Measurements from ENCODE around the gene AATK. TPM values are rescaled to one million over a fixed set of nuclear protein-coding genes. Genes with fewer than 3 reads are reported as not detected.

The AATK gene
- total RNA-seq, 6 donors from 2014 or later: 39.2 to 144 (median 92.2) TPM

GRCh38 chr17:81161536-81161935 lies 4.5 kb downstream of the AATK start:
- TF ChIP-seq POLR2A (IDR thresholded peaks at IDR 0.05): no peak
- no peak for TF ChIP-seq EP300 (IDR thresholded peaks at IDR 0.05)
- no peak for TF ChIP-seq CTCF (IDR thresholded peaks at IDR 0.05)
- TF ChIP-seq POLR2AphosphoS5 (IDR thresholded peaks at IDR 0.05): no peak
- 91 to 95% methylated on average over 14 of the region's 15 CpGs for WGBS, 2 donors

GRCh38 chr17:81160747-81161453 lies 5.1 kb downstream of the AATK start:
- ATAC-seq (ENCODE audit: low FRiP score in 2 of 2): no peak
- no peaks in the 10 kb centered on the region for H3K36me3 ChIP-seq
- WGBS, 2 donors: 64 to 74% methylated on average over 10 to 28 of the region's 32 CpGs
- peak overlapping the region in 1 of 4 donors; percentile 60 for H3K4me3 ChIP-seq
- peak overlapping the region; percentile 66 to 92 (median 85) for H3K27ac ChIP-seq
- peaks cover 1 to 7% (median 5%) of the 10 kb centered on the region in 4 donors for H3K27me3 ChIP-seq
- H3K4me1 ChIP-seq: peaks cover 14 to 29% (median 21%) of the 10 kb centered on the region in 4 donors
- no peaks in the 10 kb centered on the region for H3K9me3 ChIP-seq
- DNase-seq: peak in 1 of 2 donors; percentile 58
- TF ChIP-seq EP300 (IDR thresholded peaks at IDR 0.05): no peak
- TF ChIP-seq POLR2AphosphoS5 (IDR thresholded peaks at IDR 0.05): no peak
- no peak for TF ChIP-seq CTCF (IDR thresholded peaks at IDR 0.05)
- no peak for TF ChIP-seq POLR2A (IDR thresholded peaks at IDR 0.05)

More at GRCh38 chr17:81161536-81161935, 4.5 kb downstream of the AATK start:
- no peak overlapping the region for H3K27ac ChIP-seq
- ATAC-seq (ENCODE audit: low FRiP score in 2 of 2) (no peak), DNase-seq (peak in 1 of 2 donors; percentile 58)
- peaks cover 1 to 7% (median 5%) of the 10 kb centered on the region in 4 donors for H3K27me3 ChIP-seq
- no peaks in the 10 kb centered on the region for H3K9me3 ChIP-seq
- H3K4me1 ChIP-seq: peaks cover 16 to 29% (median 24%) of the 10 kb centered on the region in 4 donors
- no peak overlapping the region for H3K4me3 ChIP-seq
- H3K36me3 ChIP-seq: no peaks in the 10 kb centered on the region

- Histone ChIP-seq H3K4me1 (peaks cover 9 to 25% (median 17%) of the 10 kb centered on the region in 4 donors), H3K27me3 (peaks cover 0 to 3% (median 2%) of the 10 kb centered on the region in 4 donors), H3K27ac (peak overlapping the region; percentile 66 to 92 (median 85)), H3K4me3 (peak overlapping the region; percentile 25 to 60 (median 44)), H3K9me3 (no peaks in the 10 kb centered on the region), H3K36me3 (no peaks in the 10 kb centered on the region)
- peak; percentile 66 to 90 for DNase-seq
- peak in 1 of 4 donors; percentile 46 for TF ChIP-seq POLR2A (IDR thresholded peaks at IDR 0.05)
- peak in 1 of 2 donors; percentile 33 for TF ChIP-seq POLR2AphosphoS5 (IDR thresholded peaks at IDR 0.05)
- no peak for TF ChIP-seq CTCF (IDR thresholded peaks at IDR 0.05)
- TF ChIP-seq EP300 (IDR thresholded peaks at IDR 0.05): no peak
- 27 to 52% methylated on average over 3 to 14 of the region's 28 CpGs for WGBS, 2 donors
- ATAC-seq (ENCODE audit: low FRiP score in 2 of 2): peak; percentile 37 to 55
These were observed 5.7 kb downstream of the AATK start for GRCh38 chr17:81160306-81160705.

- H3K36me3 ChIP-seq: no peaks in the 10 kb centered on the region
- H3K27ac ChIP-seq: peak overlapping the region; percentile 66 to 92 (median 85)
- no peak for DNase-seq
- H3K4me1 ChIP-seq: peaks cover 9 to 25% (median 16%) of the 10 kb centered on the region in 4 donors
- peak; percentile 4 to 6 for ATAC-seq (ENCODE audit: low FRiP score in 2 of 2)
- no peaks in the 10 kb centered on the region for H3K9me3 ChIP-seq
- peaks cover 0 to under 1% (median 0%) of the 10 kb centered on the region in 4 donors for H3K27me3 ChIP-seq
- no peak for TF ChIP-seq CTCF (IDR thresholded peaks at IDR 0.05)
- no peak for TF ChIP-seq POLR2A (IDR thresholded peaks at IDR 0.05)
- TF ChIP-seq POLR2AphosphoS5 (IDR thresholded peaks at IDR 0.05): no peak
- no peak for TF ChIP-seq EP300 (IDR thresholded peaks at IDR 0.05)
- peak overlapping the region; percentile 25 to 60 (median 44) for H3K4me3 ChIP-seq
- WGBS, 2 donors: 50 to 54% methylated on average over 10 to 16 of the region's 25 CpGs
These were observed 6.3 kb downstream of the AATK start for GRCh38 chr17:81159611-81160265.

Measured in upper lobe of left lung (tissue), 6 donors.